HG03280 (cell line): ENCODE results near the gene PET117.
"Not testable (repeated sequence)": the region's sequence is repeated elsewhere in the genome, so short reads cannot be mapped to it uniquely, and the experiment has no call there.

Source experiments
- ATAC-seq: cut with Tn5 transposase; IDR thresholded peaks from one replicate; pipeline ENCODE4 v1.9.1; 2021; ENCODE audit warnings: mild to moderate bottlenecking, moderate library complexity; ENCODE audit not compliant: unreplicated experiment

PET117 gene

GRCh38 chr20:18156045-18156444, 18.4 kb downstream of the PET117 start:
- ATAC-seq, result no peak

- ATAC-seq, result no peak
Observed at GRCh38 chr20:18164356-18164755, 26.7 kb downstream of the PET117 start.

GRCh38 chr20:18165553-18165952, 27.9 kb downstream of the PET117 start:
- no peak for ATAC-seq

GRCh38 chr20:18166241-18166881, 28.7 kb downstream of the PET117 start:
- ATAC-seq, result no peak

- no peak for ATAC-seq
Observed at GRCh38 chr20:18166950-18167349, 29.3 kb downstream of the PET117 start.

- no peak for ATAC-seq
Observed at GRCh38 chr20:18172379-18172778, 34.7 kb downstream of the PET117 start.

GRCh38 chr20:18174906-18175683, 37.4 kb downstream of the PET117 start:
- no peak for ATAC-seq

GRCh38 chr20:18176318-18176785, 38.7 kb downstream of the PET117 start:
- no peak for ATAC-seq

- ATAC-seq, result not testable (repeated sequence)
Observed at GRCh38 chr20:18180366-18180765, 42.7 kb downstream of the PET117 start.

GRCh38 chr20:18180815-18181214, 43.2 kb downstream of the PET117 start:
- ATAC-seq, result no peak

GRCh38 chr20:18187020-18187419, 49.4 kb downstream of the PET117 start:
- ATAC-seq, result no peak

- no peak for ATAC-seq
Observed at GRCh38 chr20:18188434-18188833, 50.8 kb downstream of the PET117 start.

GRCh38 chr20:18190338-18191233, 52.9 kb downstream of the PET117 start:
- no peak for ATAC-seq

- no peak for ATAC-seq
Observed at GRCh38 chr20:18191306-18191705, 53.6 kb downstream of the PET117 start.
